ENCODE data around the gene ADARB1.

The ADARB1 gene

DNA sequence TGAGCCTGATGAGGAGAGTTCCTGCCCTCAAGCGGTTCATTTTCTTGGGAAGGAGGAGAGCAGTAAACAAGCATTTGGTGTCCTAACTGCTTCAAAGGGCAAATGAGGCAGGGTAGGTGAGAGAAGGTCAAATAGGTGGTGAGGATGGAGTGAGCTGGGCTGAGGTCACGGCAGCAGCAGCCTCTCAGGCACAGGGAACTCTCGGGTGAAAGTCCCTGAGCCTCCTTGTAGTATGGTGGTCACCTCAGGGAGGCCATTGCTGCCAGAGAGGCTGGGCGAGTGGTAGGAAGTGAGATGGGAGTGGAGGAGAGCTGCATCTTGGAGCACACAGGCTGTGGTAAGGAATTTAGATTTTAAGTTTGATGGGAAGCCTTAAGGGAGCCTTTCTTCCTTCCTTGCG lies 4.0 kb downstream of the ADARB1 start:
- no peak for DNase-seq

GRCh38 chr21:45078877-45079281 lies 4.5 kb downstream of the ADARB1 start:
- DNase-seq: peak; percentile 62

DNA sequence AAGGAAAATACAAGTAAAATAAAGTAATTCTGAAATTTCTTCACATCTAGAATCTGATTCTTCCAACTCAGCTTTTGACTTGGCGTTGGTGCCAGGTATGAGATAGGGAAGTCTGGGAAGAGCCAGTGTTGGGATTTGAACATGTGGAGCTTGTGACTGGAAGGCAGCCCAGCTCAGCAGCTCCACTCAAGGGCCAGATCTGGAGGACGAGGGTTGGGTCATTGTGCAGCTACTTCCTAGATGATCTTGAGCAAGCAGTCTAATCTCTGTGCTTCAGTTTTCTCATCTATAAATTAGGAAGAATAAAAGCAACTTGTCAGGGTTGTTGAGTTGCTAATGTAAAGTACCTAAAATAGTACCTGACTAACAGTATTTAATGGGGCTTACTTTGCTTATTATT lies 5.0 kb downstream of the ADARB1 start:
- DNase-seq: no peak

GRCh38 chr21:45080232-45080631 lies 5.9 kb downstream of the ADARB1 start:
- no peak for DNase-seq

DNA sequence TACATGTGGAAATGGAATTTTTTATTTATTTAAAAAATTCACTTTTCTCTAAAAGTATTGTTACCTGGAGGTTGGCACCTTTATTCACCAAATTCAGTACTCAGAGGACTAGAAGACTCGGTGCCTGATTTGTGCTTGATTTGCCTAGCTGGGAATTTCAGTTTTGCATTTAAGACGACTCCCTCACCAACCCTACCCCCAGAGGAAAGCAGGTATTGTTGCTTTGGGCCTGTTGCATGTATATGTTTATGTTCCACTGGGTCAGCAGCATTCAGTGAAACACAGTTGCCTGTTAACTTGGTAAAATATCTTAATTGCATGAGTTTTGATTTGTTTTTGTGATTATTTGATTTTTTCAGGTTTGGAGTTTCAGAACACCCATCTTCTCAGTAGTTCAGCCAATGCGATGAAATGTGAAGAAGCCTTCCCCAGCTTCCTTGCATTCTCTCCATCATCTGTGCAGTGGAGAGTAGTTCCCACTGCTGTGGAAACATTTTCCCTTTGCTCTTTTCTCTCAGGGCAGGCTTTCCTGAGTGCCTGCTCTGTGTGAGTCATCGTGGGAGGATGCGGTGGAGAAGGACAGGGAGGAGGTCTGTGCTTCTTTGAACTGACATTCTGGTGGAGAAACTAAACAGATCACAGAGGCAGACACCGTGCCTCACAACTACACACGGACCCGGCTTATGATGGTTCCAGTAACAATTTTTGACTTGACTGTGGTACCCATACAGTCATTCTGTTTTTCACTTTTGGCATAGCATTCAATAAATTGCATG lies 6.4 kb downstream of the ADARB1 start:
- peak; percentile 53 for DNase-seq

GRCh38 chr21:45081636-45082035 lies 7.3 kb downstream of the ADARB1 start:
- DNase-seq: no peak

- no peak for DNase-seq
These were observed 8.4 kb downstream of the ADARB1 start for GRCh38 chr21:45082736-45083135.

DNA sequence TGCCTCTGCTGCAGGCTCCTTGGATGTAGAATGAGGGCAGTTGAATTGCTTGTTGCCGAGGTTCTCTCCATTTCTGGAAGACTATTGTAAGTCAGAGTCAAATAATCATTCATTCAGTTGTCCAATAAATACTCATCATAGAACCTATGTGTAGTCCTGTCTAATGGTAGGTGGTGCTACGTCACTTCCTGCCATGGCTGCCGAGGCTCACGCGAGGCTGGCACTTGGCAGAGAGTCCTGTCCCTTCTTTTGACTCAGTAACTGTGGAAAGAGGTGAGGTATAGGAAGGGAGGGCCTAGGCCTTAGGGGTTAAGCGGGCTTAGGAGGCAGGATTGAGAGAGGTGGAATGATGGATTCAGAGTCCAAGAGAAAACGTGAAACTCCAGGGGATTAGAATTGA lies 9.7 kb downstream of the ADARB1 start:
- DNase-seq: no peak

GRCh38 chr21:45084881-45085536 lies 10.6 kb downstream of the ADARB1 start:
- DNase-seq: no peak

- no peak for DNase-seq
These were observed 11.3 kb downstream of the ADARB1 start for GRCh38 chr21:45085700-45086099.

DNA sequence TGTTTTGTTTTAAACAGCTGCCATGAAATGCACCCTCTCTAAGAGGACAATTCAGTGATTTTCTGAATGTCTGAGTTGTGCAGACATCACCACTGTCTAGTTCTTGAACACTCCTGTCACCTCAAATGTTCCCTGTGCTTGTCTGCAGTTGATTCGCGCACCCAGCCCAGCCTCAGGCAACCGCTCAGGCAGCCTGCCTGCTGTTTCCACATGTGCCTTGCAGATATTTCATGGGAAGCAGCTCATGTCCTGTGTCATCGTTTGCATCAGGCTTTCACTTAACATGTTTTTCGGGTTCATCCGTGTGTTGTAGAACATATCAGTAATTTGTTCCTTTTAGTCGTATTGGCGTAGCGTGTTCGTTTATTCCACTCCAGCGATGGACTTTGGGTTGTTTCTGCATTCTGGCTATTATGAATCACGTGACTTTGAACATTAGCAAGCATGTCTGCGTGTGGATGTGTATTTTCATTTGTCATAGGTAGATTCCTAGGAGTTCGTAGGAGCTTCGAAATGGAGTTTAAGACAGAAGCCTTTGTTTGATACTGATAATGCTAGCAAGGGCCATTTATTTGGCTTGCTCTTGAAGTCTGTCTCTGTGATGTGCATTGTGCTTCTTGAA lies 12.1 kb downstream of the ADARB1 start:
- DNase-seq: no peak

- no peak for DNase-seq
These were observed 12.8 kb downstream of the ADARB1 start for GRCh38 chr21:45087022-45087823.

DNA sequence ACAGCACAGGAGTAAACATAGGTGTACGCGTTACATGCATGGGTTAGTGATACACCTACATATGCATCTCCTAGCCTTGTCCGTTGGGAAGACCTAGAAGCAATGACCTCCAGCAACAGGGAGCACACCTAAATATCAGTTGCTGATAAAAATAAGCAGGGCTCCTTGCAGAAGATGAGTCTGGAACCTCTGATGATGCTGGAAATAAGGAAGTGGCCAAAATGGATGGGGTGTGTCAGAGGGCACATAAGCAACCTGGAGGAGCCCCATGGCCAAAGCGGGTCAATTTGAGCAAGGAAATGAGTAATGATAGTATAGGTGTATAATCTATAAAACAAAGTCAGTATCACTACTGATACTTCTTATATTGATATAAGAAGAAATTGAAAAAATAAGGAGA lies 13.7 kb downstream of the ADARB1 start:
- DNase-seq: no peak

- no peak for DNase-seq
These were observed 14.3 kb downstream of the ADARB1 start for GRCh38 chr21:45088729-45089128.

DNA sequence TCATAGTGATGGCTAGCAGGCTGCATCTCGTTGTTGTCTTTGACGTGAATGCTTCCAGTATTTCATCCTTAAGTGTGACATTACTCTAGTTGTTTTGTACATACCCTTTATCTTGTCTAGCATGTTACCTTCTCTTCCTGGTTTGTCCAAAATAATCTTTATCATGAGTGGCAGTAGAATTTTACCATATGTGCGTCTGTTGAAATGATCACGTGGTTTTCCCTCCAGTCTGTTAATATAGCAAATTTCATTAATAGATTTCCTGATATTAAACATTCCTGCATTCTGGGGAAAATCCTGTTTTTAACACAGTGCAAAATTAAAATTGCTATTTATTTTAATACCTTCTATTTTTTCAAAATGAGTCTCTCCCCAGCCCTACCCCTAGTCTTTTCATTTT lies 15.6 kb downstream of the ADARB1 start:
- no peak for DNase-seq

GRCh38 chr21:45090966-45091365 lies 16.6 kb downstream of the ADARB1 start:
- no peak for DNase-seq

- no peak for DNase-seq
These were observed 17.4 kb downstream of the ADARB1 start for GRCh38 chr21:45091550-45092322.

DNA sequence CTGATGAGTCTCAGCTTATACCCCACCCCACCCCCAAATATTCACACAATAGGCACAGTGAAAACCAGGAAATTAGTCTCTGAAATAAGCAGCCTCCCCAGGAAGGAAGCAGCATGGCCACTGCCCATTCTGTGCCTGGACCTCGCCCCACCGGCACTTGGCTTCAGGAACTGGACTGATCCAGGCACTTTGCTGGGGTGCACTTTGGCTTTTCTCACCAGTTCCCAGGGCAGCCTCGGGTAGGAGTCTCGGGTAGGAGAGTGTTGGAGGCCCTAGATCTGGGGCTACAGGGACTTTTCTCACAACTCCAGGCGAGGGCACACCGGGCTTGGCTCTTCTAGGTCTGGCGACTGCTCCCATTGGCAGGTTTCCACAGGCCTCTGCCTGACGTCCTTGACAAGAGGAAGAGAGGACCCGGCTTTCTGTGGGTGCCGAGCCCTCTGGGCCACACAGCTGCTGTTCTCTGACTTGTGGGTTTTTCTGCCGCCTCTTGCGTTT lies 18.7 kb downstream of the ADARB1 start:
- DNase-seq: no peak

DNA sequence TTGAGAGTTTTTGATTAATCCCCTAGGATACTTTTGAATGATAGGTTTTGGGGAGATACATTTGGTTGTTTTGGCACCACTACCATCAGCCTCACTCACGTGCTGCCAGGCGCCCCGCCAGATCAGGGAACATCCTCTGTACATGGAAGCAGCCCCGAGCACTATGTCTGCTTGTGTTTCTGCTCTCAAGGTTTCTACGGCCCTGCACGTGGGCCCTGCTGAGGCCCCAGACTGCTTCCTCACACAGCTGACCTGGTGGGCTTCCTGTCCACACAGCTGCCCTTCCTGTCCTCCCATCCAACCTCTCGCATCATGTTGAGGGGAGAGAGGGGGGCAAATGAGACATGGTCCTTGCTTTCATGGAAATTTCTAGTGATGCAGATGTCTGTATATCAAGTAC lies 20.0 kb downstream of the ADARB1 start:
- DNase-seq: no peak

- no peak for DNase-seq
These were observed 21.1 kb downstream of the ADARB1 start for GRCh38 chr21:45095505-45095904.

GRCh38 chr21:45096217-45096616 lies 21.8 kb downstream of the ADARB1 start:
- DNase-seq: no peak

DNA sequence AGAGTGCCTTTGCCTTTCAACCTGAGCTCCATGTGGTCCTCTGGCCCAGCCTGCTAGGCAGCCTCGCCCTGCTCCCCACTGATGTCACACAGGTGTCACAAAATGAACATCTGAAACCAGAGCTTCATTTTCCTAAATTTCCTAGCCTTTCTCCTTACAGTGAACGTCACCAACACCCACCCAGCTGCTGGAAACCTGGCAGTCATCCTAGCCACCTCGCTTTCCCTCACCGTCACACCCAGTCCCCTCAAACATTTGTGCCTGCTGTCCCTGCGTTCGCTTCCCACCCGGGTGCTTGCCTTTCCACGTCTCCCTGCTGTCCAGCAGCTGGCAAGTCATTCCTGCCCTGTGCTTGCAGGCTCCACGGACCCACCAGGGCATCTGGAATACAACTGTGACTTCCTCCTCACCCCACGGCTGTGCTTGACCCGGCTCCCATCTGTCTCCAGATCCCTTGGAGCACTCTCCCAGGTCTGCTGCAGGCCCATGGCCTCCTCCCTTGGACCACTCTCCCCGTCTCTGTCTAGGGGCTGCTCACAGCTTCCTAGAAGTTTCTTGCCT lies 23.5 kb downstream of the ADARB1 start:
- DNase-seq: no peak
